ENCODE measurements around the gene NCAPG2.

DNA sequence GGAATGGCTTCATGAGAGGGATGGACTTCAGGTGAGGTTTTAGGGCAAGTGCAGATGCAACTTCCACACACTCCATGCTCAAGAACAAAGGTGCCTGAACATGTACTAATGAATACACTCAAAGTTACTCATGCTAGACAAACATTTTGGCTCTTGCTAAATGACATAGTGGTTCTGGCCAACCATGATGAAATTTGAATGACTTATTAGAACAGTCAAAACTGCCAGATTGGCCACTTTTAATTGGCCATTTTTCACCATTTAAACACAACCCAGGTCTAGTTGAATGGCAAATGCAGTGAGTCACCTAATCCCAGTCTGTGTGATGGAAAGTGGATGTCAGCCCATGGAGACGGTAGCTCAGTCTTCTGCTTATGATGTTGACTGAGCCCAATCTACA is 112.1 kb downstream of the NCAPG2 start:
- TF ChIP-seq EZH2phosphoT487 (IDR thresholded peaks at IDR 0.05; ENCODE audit: borderline replicate concordance, low read depth, low read length) (no peak), CTCF (conservative IDR thresholded peaks at IDR 0.05; ENCODE audit: low read length) (no peak)
